K562 (cell line): ENCODE data around the gene PHTF2. TPM values are rescaled to one million over a fixed set of nuclear protein-coding genes. Genes with fewer than 3 reads are reported as not detected.
A peak's percentile ranks its signal among the peaks of the same experiment; 100 is the strongest.

Source experiments
- AFF4 ChIP-seq: sonication (generic); formaldehyde crosslinking; IDR thresholded peaks from 2 replicates; pipeline ENCODE4 v1.8.0; 2023; ENCODE audit warnings: mild to moderate bottlenecking, missing genetic modification reagents
- ARID1B ChIP-seq: fragments of 450-650 bp; IDR thresholded peaks from 2 replicates; pipeline ENCODE4 v1.6.1; 2016; ENCODE audit warnings: antibody characterized with exemption, mild to moderate bottlenecking, inconsistent platforms
- ARID3A ChIP-seq: IDR thresholded peaks from 2 replicates; pipeline ENCODE4 v1.6.1; 2012; ENCODE audit warnings: low read depth, low read length, improper control_type of control experiment, borderline replicate concordance
- ARNT ChIP-seq, 2 experiments: fragments of 450-650 bp; IDR thresholded peaks; 2 replicates each; pipeline ENCODE4 v1.6.1; 2016; ENCODE audit warnings: mild to moderate bottlenecking in 1 of 2
- C11orf30 ChIP-seq: fragments of 450-650 bp; IDR thresholded peaks from 2 replicates; pipeline ENCODE4 v1.6.1; 2016; ENCODE audit warnings: low read depth, mild to moderate bottlenecking
- CHCHD3 ChIP-seq: fragments of 250-450 bp; sonication (Bioruptor Pico); IDR thresholded peaks from 2 replicates; pipeline ENCODE4 v2.1.2; 2022; ENCODE audit warnings: mild to moderate bottlenecking
- ELF1 ChIP-seq: fragments of 200-800 bp; sonication (Bioruptor generic); IDR thresholded peaks from 2 replicates; pipeline ENCODE4 v1.6.1; 2016; ENCODE audit warnings: missing genetic modification characterization, missing compliant biosample characterization
- FOXA1 ChIP-seq: fragments of 450-650 bp; IDR thresholded peaks from 2 replicates; pipeline ENCODE4 v1.6.1; 2016; ENCODE audit warnings: mild to moderate bottlenecking, borderline replicate concordance
- GABPA ChIP-seq: fragments of 200-800 bp; sonication (Bioruptor generic); conservative IDR thresholded peaks from 2 replicates; pipeline ENCODE4 v1.6.1; 2016; ENCODE audit warnings: low read depth, missing genetic modification characterization, missing compliant biosample characterization
- GATA2 ChIP-seq: sonication (generic); formaldehyde crosslinking; IDR thresholded peaks from 2 replicates; pipeline ENCODE4 v1.4.0; 2020; ENCODE audit warnings: mild to moderate bottlenecking, missing genetic modification reagents
- GATAD2B ChIP-seq: fragments of 450-650 bp; IDR thresholded peaks from 2 replicates; pipeline ENCODE4 v1.6.1; 2017; ENCODE audit warnings: mild to moderate bottlenecking, borderline replicate concordance
- KLF16 ChIP-seq: IDR thresholded peaks from 2 replicates; pipeline ENCODE4 v1.6.1; 2016; ENCODE audit warnings: antibody characterized with exemption
- MTA1 ChIP-seq: fragments of 450-650 bp; IDR thresholded peaks from 2 replicates; pipeline ENCODE4 v1.6.1; 2017; ENCODE audit warnings: borderline replicate concordance
- MTF1 ChIP-seq: fragments of 250-450 bp; sonication (Bioruptor Pico); IDR thresholded peaks from 2 replicates; pipeline ENCODE4 v1.9.0; 2021; ENCODE audit warnings: moderate library complexity, mild to moderate bottlenecking, inconsistent platforms, borderline replicate concordance
- MYC ChIP-seq, 2 experiments: fragments of 250-450 bp in 1 of 2; sonication (Bioruptor Pico) in 1 of 2; IDR thresholded peaks; 2 replicates each; pipeline versions ENCODE4 v1.5.1 to v1.6.1; 2012 to 2021; ENCODE audit warnings: low read depth in 2 of 2, borderline replicate concordance in 1 of 2, improper control_type of control experiment in 1 of 2, low read length in 1 of 2, mild to moderate bottlenecking in 1 of 2, moderate library complexity in 1 of 2
- NCOR1 ChIP-seq: fragments of 450-650 bp; IDR thresholded peaks from 2 replicates; pipeline ENCODE4 v1.6.1; 2016; ENCODE audit warnings: mild to moderate bottlenecking, moderate library complexity
- POLR2A ChIP-seq: fragments of 450-650 bp; conservative IDR thresholded peaks from 2 replicates; pipeline ENCODE4 v1.6.1; 2016
- RBM15 ChIP-seq: fragments of 200-400 bp; formaldehyde crosslinking; IDR thresholded peaks from 2 replicates; pipeline ENCODE4 v1.6.1; 2018; ENCODE audit warnings: mild to moderate bottlenecking, low read length, moderate library complexity; ENCODE audit not compliant: insufficient read depth
- RNF2 ChIP-seq: sonication (generic); IDR thresholded peaks from 2 replicates; pipeline ENCODE4 v1.6.1; 2016
- SAFB2 ChIP-seq: fragments of 200-400 bp; formaldehyde crosslinking; IDR thresholded peaks from 2 replicates; pipeline ENCODE4 v1.6.1; 2018; ENCODE audit warnings: borderline replicate concordance, low read length, low read depth, moderate library complexity; ENCODE audit not compliant: severe bottlenecking
- ZNF217 ChIP-seq: sonication (generic); formaldehyde crosslinking; IDR thresholded peaks from 2 replicates; pipeline ENCODE4 v1.8.0; 2022; ENCODE audit warnings: mild to moderate bottlenecking, missing genetic modification reagents
- polyA plus RNA-seq, 8 experiments: library from polyadenylated mRNA; depleted of rRNA in 4 of 8; stranded (reverse) in 5 of 8; unstranded in 3 of 8; fragments of >200 nt; fragmentation: Nextera tagmentation in 2 of 8; fragmentation: Illumina TruSeq in 1 of 8; extraction: Ambion mirVana in 2 of 8; extraction: Trizol in 1 of 8; gene quantifications; 2 replicates each; pipeline versions ENCODE4 v1.2.1 to v1.2.3, GENCODE V29; 2011 to 2014; ENCODE audit warnings: inconsistent platforms in 1 of 8, missing spikeins in 1 of 8
- total RNA-seq, 7 experiments: library from RNA; depleted of rRNA in 6 of 7; stranded (reverse); fragments of >200 nt in 6 of 7; fragmentation: Illumina TruSeq in 2 of 7; extraction: Trizol in 2 of 7; gene quantifications; 2 replicates each; pipeline versions ENCODE4 v1.2.1 to v1.2.3, GENCODE V29; 2011 to 2021; ENCODE audit warnings: low replicate concordance in 1 of 7

Gene PHTF2
- total and polyA plus RNA-seq, 9 of the 15 experiments (the other 6 are each of a cell fraction or from before 2014, with no cell fraction given), result 17.9 to 43.6 (median 25.4) TPM

- TF ChIP-seq ARID3A (peak; percentile 67; the same call in 1 of the 2 replicates), MTF1 (CRISPR knock-in tag) (no peak), C11orf30 (no peak), GATAD2B (peak; percentile 82), MYC (IDR thresholded peaks at IDR 0.05; ENCODE audit: low read depth, low read length) (peak; percentile 52; the same call in 1 of the 2 replicates), MYC (CRISPR knock-in tag; IDR thresholded peaks at IDR 0.05; ENCODE audit: borderline replicate concordance, low read depth) (no peak), POLR2A (peak; percentile 53), ARID1B (peak; percentile 91), ELF1 (tag) (peak; percentile 80), FOXA1 (peak; percentile 38; the same call in 1 of the 2 replicates), NCOR1 (peak; percentile 78), ARNT (IDR thresholded peaks at IDR 0.05) (0 out of 4 replicates have a peak, but pooled peaks of 1 of the 2 experiments have one; percentile 29), GABPA (tag) (peak; percentile 74), SAFB2 (no peak), CHCHD3 (CRISPR knock-in tag) (no peak), AFF4 (CRISPR knock-in tag) (no peak), KLF16 (peak; percentile 65), RNF2 (peak; percentile 86), RBM15 (no peak), ZNF217 (no peak), MTA1 (peak; percentile 72; the same call in 1 of the 2 replicates), GATA2 (CRISPR knock-in tag) (peak; percentile 57; the same call in 1 of the 2 replicates)
These were observed 145.9 kb downstream of the PHTF2 start (continued) for GRCh38 chr7:77944183-77945182.
